NCI-H1105 treated with DMSO at 0.1 percent for 48 hours (cell line): ENCODE measurements around the gene TFIP11.

Source experiments
- DNase-seq: peaks from one replicate; lab custom pipeline; 2025; lab: John Stamatoyannopoulos, UW

The TFIP11 gene

GRCh38 chr22:26448334-26448733, 63.9 kb downstream of the TFIP11 start:
- DNase-seq = no peak

- no peak for DNase-seq
These were observed 64.5 kb downstream of the TFIP11 start for GRCh38 chr22:26447584-26448329.

GRCh38 chr22:26446808-26447515, 65.3 kb downstream of the TFIP11 start:
- DNase-seq = no peak

GRCh38 chr22:26445577-26446275, 66.5 kb downstream of the TFIP11 start:
- no peak for DNase-seq

- no peak for DNase-seq
These were observed 67.5 kb downstream of the TFIP11 start for GRCh38 chr22:26444777-26445176.

GRCh38 chr22:26443901-26444690, 68.2 kb downstream of the TFIP11 start:
- DNase-seq = no peak

GRCh38 chr22:26442086-26442756, 70.1 kb downstream of the TFIP11 start:
- DNase-seq = no peak
